HEK293 (cell line): ENCODE results near the gene HTR6.

Source experiments
- CTCF ChIP-seq: fragments of 450-650 bp; formaldehyde crosslinking; IDR thresholded peaks from 2 replicates; pipeline ENCODE4 v1.5.1; 2016; ENCODE audit warnings: missing biosample characterization, missing genetic modification characterization
- EGR2 ChIP-seq: fragments of 450-650 bp; formaldehyde crosslinking; IDR thresholded peaks from 2 replicates; pipeline ENCODE4 v1.5.1; 2016; ENCODE audit warnings: low read depth, missing biosample characterization, missing genetic modification characterization
- PBX3 ChIP-seq: sonication (generic); formaldehyde crosslinking; IDR thresholded peaks from 2 replicates; pipeline ENCODE4 v1.8.1; 2022; ENCODE audit warnings: mild to moderate bottlenecking, moderate library complexity, missing genetic modification reagents
- TSHZ1 ChIP-seq: fragments of 450-650 bp; formaldehyde crosslinking; IDR thresholded peaks from 2 replicates; pipeline ENCODE4 v1.5.1; 2016; ENCODE audit warnings: missing biosample characterization, missing genetic modification characterization, borderline replicate concordance
- ZBTB49 ChIP-seq: fragments of 450-650 bp; formaldehyde crosslinking; IDR thresholded peaks from 2 replicates; pipeline ENCODE4 v1.5.1; 2016; ENCODE audit warnings: missing biosample characterization, missing genetic modification characterization, low read depth
- ZNF138 ChIP-seq: fragments of 450-650 bp; formaldehyde crosslinking; IDR thresholded peaks from 2 replicates; pipeline ENCODE4 v1.5.1; 2016; ENCODE audit warnings: missing biosample characterization, missing genetic modification characterization, borderline replicate concordance
- ZNF426 ChIP-seq: fragments of 450-650 bp; formaldehyde crosslinking; IDR thresholded peaks from 2 replicates; pipeline ENCODE4 v1.5.1; 2017; ENCODE audit warnings: missing biosample characterization, missing genetic modification characterization, mild to moderate bottlenecking, inconsistent platforms, moderate library complexity
- ZNF639 ChIP-seq: fragments of 450-650 bp; formaldehyde crosslinking; IDR thresholded peaks from 2 replicates; pipeline ENCODE4 v1.5.1; 2016; ENCODE audit warnings: missing biosample characterization, missing genetic modification characterization

- TF ChIP-seq ZNF138 (no peak), ZBTB49 (tag by site-specific recombination) (no peak), ZNF426 (no peak), CTCF (no peak), EGR2 (no peak), TSHZ1 (tag by site-specific recombination) (no peak), PBX3 (CRISPR knock-in tag) (no peak), ZNF639 (tag by site-specific recombination) (no peak)
Measured at GRCh38 chr1:19618428-19618827, 46.2 kb upstream of the HTR6 start.
